NCI-H510A (cell line): Measurements from ENCODE around the gene UTY.

Source experiments
- DNase-seq: peaks from one replicate; lab custom pipeline; 2025; lab: John Stamatoyannopoulos, UW

The UTY gene

GRCh38 chrY:13415556-13415955 is 64.3 kb downstream of the UTY start:
- no peak for DNase-seq

- no peak for DNase-seq
Observed at GRCh38 chrY:13398876-13399275, 81.0 kb downstream of the UTY start.

- no peak for DNase-seq
Observed at GRCh38 chrY:13381110-13381683, 98.6 kb downstream of the UTY start.

GRCh38 chrY:13370868-13371800 is 108.7 kb downstream of the UTY start:
- no peak for DNase-seq

GRCh38 chrY:13370245-13370644 is 109.6 kb downstream of the UTY start:
- DNase-seq, result no peak

- DNase-seq, result no peak
Observed at GRCh38 chrY:13368513-13368845, 111.4 kb downstream of the UTY start.

GRCh38 chrY:13363641-13364040 is 116.2 kb downstream of the UTY start:
- no peak for DNase-seq

GRCh38 chrY:13362662-13363061 is 117.2 kb downstream of the UTY start:
- no peak for DNase-seq

- no peak for DNase-seq
Observed at GRCh38 chrY:13361656-13362636, 117.9 kb downstream of the UTY start.

GRCh38 chrY:13351443-13351842 is 128.4 kb downstream of the UTY start:
- no peak for DNase-seq

GRCh38 chrY:13347106-13347505 is 132.7 kb downstream of the UTY start:
- no peak for DNase-seq

GRCh38 chrY:13345549-13345948 is 134.3 kb downstream of the UTY start:
- no peak for DNase-seq

GRCh38 chrY:13343307-13343946 is 136.4 kb downstream of the UTY start:
- no peak for DNase-seq

- DNase-seq, result no peak
Observed at GRCh38 chrY:13339939-13340338, 139.9 kb downstream of the UTY start.

GRCh38 chrY:13339381-13339780 is 140.5 kb downstream of the UTY start:
- no peak for DNase-seq

- DNase-seq, result no peak
Observed at GRCh38 chrY:13338711-13339110, 141.1 kb downstream of the UTY start.

- DNase-seq, result no peak
Observed at GRCh38 chrY:13337934-13338333, 141.9 kb downstream of the UTY start.

GRCh38 chrY:13333791-13334190 is 146.0 kb downstream of the UTY start:
- DNase-seq, result no peak

- no peak for DNase-seq
Observed at GRCh38 chrY:13330651-13331050, 149.2 kb downstream of the UTY start.

GRCh38 chrY:13312966-13313365 is 166.9 kb downstream of the UTY start:
- DNase-seq, result no peak

GRCh38 chrY:13307959-13308358 is 171.9 kb downstream of the UTY start:
- DNase-seq, result no peak

- DNase-seq, result no peak
Observed at GRCh38 chrY:13300795-13301194, 179.0 kb downstream of the UTY start.
